Measurements from ENCODE around the gene BCL7A. TPM values are rescaled to one million over a fixed set of nuclear protein-coding genes. Genes with fewer than 3 reads are reported as not detected.
A peak's percentile ranks its signal among the peaks of the same experiment; 100 is the strongest.

Gene BCL7A
- total and polyA plus RNA-seq, 2 donors (not counting 1 experiment from before 2014, with no cell fraction given): 71.0 to 75.9 TPM

DNA sequence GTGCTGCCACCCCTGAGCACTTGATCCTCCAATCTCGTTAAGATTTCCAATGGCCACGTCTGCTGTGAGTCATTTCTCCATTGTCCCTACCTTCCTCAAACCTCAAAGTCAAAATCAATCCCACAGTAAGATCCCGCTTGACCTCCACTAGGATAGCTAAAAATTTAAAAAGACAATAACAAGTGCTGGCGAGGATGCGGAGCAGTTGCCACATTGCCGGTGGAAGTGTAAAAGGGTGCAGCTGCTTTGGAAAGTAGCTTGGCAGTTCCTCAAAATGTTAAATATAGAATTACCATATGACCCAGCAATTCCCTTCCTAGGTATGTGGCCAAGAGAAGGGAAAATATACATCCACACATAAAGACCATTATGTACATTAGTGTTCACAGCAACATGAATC lies 9.5 kb upstream of the BCL7A start:
- no peak overlapping the region for H3K4me3 Mint-ChIP-seq
- Histone ChIP-seq H3K4me1 (ENCODE audit: control insufficient read depth in 2 of 2, insufficient read depth in 2 of 2, low read length in 2 of 2) (peaks cover 33 to 40% of the 10 kb centered on the region in 2 donors), H3K9me3 (ENCODE audit: control extremely low read depth in 1 of 3, control insufficient read depth in 2 of 3, insufficient read depth in 1 of 3, low read length in 2 of 3) (no peaks in the 10 kb centered on the region), H3K27ac (ENCODE audit: low read length in 2 of 2) (no peak overlapping the region), H3K79me2 (ENCODE audit: control insufficient read depth, insufficient read depth, low read length) (peaks cover 34% of the 10 kb centered on the region), H3K36me3 (replicated peaks in 1 of 2; ENCODE audit: control extremely low read depth in 1 of 2, control insufficient read depth in 1 of 2, extremely low read depth in 1 of 2, insufficient read depth in 2 of 2, low read length in 1 of 2) (no peaks in the 10 kb centered on the region), H3K4me2 (replicated peaks; ENCODE audit: low read depth, low read length, poor library complexity, severe bottlenecking) (no peak overlapping the region), H3K4me3 (ENCODE audit: control extremely low read depth in 1 of 5, extremely low read depth in 1 of 5, insufficient read depth in 1 of 5, low read depth in 2 of 5, low read length in 4 of 5) (no peak overlapping the region), H4K20me1 (ENCODE audit: control insufficient read depth, insufficient read depth, low read length, poor library complexity, severe bottlenecking) (no peaks in the 10 kb centered on the region), H3K27me3 (replicated peaks in 1 of 4; ENCODE audit: control extremely low read depth in 1 of 4, control insufficient read depth in 3 of 4, insufficient read depth in 4 of 4, low read length in 3 of 4) (no peaks in the 10 kb centered on the region), H2AFZ (ENCODE audit: insufficient read depth, low read depth, low read length, poor library complexity, severe bottlenecking) (no peak overlapping the region), H3K9ac (ENCODE audit: low read length) (no peak overlapping the region)
- no peaks in the 10 kb centered on the region for H3K9me3 Mint-ChIP-seq (ENCODE audit: insufficient read depth)
- TF ChIP-seq, protein P1, sequence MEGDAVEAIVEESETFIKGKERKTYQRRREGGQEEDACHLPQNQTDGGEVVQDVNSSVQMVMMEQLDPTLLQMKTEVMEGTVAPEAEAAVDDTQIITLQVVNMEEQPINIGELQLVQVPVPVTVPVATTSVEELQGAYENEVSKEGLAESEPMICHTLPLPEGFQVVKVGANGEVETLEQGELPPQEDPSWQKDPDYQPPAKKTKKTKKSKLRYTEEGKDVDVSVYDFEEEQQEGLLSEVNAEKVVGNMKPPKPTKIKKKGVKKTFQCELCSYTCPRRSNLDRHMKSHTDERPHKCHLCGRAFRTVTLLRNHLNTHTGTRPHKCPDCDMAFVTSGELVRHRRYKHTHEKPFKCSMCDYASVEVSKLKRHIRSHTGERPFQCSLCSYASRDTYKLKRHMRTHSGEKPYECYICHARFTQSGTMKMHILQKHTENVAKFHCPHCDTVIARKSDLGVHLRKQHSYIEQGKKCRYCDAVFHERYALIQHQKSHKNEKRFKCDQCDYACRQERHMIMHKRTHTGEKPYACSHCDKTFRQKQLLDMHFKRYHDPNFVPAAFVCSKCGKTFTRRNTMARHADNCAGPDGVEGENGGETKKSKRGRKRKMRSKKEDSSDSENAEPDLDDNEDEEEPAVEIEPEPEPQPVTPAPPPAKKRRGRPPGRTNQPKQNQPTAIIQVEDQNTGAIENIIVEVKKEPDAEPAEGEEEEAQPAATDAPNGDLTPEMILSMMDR (IDR thresholded peaks at IDR 0.05): no peak
- no peak for TF ChIP-seq EZH2 (IDR thresholded peaks at IDR 0.05; ENCODE audit: borderline replicate concordance, insufficient read depth, low read depth, low read length, poor library complexity, severe bottlenecking)
- H3K4me1 Mint-ChIP-seq: peaks cover 41% of the 10 kb centered on the region
- DNase-seq (no peak), ATAC-seq (ENCODE audit: low read depth) (no peak)
- POLR2A ChIA-PET: interaction anchor here (0.7 to 1.0 kb wide), 2 partner anchors 9 to 32 kb away, joined by 3 to 4 read pairs; no protein-coding TSS in a partner anchor
- H3K27me3 Mint-ChIP-seq: no peaks in the 10 kb centered on the region
- CTCF ChIA-PET: interaction anchor here (1.5 to 1.6 kb wide), 2 partner anchors 9 to 94 kb away, joined by 5 to 6 read pairs; partner anchors contain the start of genes BCL7A and CFAP251
- no peak overlapping the region for H3K27ac Mint-ChIP-seq
- 90% methylated on average over 2 of the region's 6 CpGs for WGBS (ENCODE audit: insufficient coverage)
- intact Hi-C loops (cut with micrococcal nuclease): no loop called here

DNA sequence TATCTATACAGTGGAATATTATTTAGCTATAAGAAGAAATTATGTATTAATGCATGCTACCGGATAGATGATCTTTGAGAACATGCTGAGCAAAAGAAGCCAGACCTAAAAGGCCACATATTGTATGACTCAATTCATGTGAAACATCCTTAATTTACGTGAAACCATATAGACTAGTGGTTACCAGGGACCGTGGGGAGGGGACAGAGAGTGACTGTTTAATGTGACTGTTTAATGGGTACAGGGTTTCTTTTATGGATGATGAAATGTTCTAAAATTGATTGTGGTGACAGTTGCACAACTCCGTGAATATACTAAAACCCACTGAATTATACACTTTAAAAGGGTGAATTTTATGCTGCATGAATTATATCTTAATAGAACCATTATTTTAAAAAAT lies 8.5 kb upstream of the BCL7A start:
- H3K27ac ChIP-seq (ENCODE audit: low read length in 2 of 2): no peak overlapping the region
- H3K4me3 Mint-ChIP-seq: no peak overlapping the region
- POLR2A ChIA-PET: interaction anchor here (0.7 to 1.2 kb wide), 5 partner anchors 9 to 449 kb away, joined by 3 read pairs; no protein-coding TSS in a partner anchor

More for the DNA sequence above, 8.5 kb upstream of the BCL7A start:
- no peaks in the 10 kb centered on the region for H3K27me3 ChIP-seq (replicated peaks in 1 of 4; ENCODE audit: control extremely low read depth in 1 of 4, control insufficient read depth in 3 of 4, insufficient read depth in 4 of 4, low read length in 3 of 4)
- H4K20me1 ChIP-seq (ENCODE audit: control insufficient read depth, insufficient read depth, low read length, poor library complexity, severe bottlenecking): no peaks in the 10 kb centered on the region
- Mint-ChIP-seq H3K27me3 (no peaks in the 10 kb centered on the region), H3K4me1 (peaks cover 32% of the 10 kb centered on the region), H3K9me3 (ENCODE audit: insufficient read depth) (peaks cover under 1% of the 10 kb centered on the region), H3K27ac (peak overlapping the region; percentile 3)
- no peak overlapping the region for H3K9ac ChIP-seq (ENCODE audit: low read length)
- peaks cover 0 to 3% (median under 1%) of the 10 kb centered on the region in 3 donors for H3K9me3 ChIP-seq (ENCODE audit: control extremely low read depth in 1 of 3, control insufficient read depth in 2 of 3, insufficient read depth in 1 of 3, low read length in 2 of 3)
- intact Hi-C loops (cut with micrococcal nuclease): no loop called here
- ATAC-seq (ENCODE audit: low read depth) (no peak), DNase-seq (no peak)
- H3K4me3 ChIP-seq (ENCODE audit: control extremely low read depth in 1 of 5, extremely low read depth in 1 of 5, insufficient read depth in 1 of 5, low read depth in 2 of 5, low read length in 4 of 5): no peak overlapping the region
- no CpG with 5 or more reads among the region's 4 CpGs for WGBS (ENCODE audit: insufficient coverage)
- H3K4me2 ChIP-seq (replicated peaks; ENCODE audit: low read depth, low read length, poor library complexity, severe bottlenecking): no peak overlapping the region
- H3K4me1 ChIP-seq (ENCODE audit: control insufficient read depth in 2 of 2, insufficient read depth in 2 of 2, low read length in 2 of 2): peaks cover 23 to 31% of the 10 kb centered on the region in 2 donors
- TF ChIP-seq EZH2 (IDR thresholded peaks at IDR 0.05; ENCODE audit: borderline replicate concordance, insufficient read depth, low read depth, low read length, poor library complexity, severe bottlenecking): no peak
- TF ChIP-seq, protein P1 (IDR thresholded peaks at IDR 0.05): no peak
- H3K36me3 ChIP-seq (replicated peaks in 1 of 2; ENCODE audit: control extremely low read depth in 1 of 2, control insufficient read depth in 1 of 2, extremely low read depth in 1 of 2, insufficient read depth in 2 of 2, low read length in 1 of 2): no peaks in the 10 kb centered on the region
- CTCF ChIA-PET: interaction anchor here (0.7 to 1.3 kb wide), 2 partner anchors 10 to 91 kb away, joined by 3 read pairs; no protein-coding TSS in a partner anchor
- no peak overlapping the region for H2AFZ ChIP-seq (ENCODE audit: insufficient read depth, low read depth, low read length, poor library complexity, severe bottlenecking)
- peaks cover 32% of the 10 kb centered on the region for H3K79me2 ChIP-seq (ENCODE audit: control insufficient read depth, insufficient read depth, low read length)

Data from B cell (primary cell).